Stimulated activated CD8-positive, alpha-beta memory T cell treated with anti-CD3 and anti-CD28 coated beads, Interleukin-7, amount 100 ng/mL, for 4 hours (primary cell): ENCODE results near the gene ATP5ME.

ENCODE experiments used
- DNase-seq, 2 donors: peaks; one replicate each; pipeline ENCODE4 v3.0.0-alpha.2; 2020; ENCODE audit warnings: low read depth in 2 of 2

Gene ATP5ME

GRCh38 chr4:684623-685327 is 10.7 kb upstream of the ATP5ME start:
- DNase-seq, result no peak

GRCh38 chr4:683982-684622 is 10.0 kb upstream of the ATP5ME start:
- no peak for DNase-seq

GRCh38 chr4:683247-683897 is 9.3 kb upstream of the ATP5ME start:
- DNase-seq, result no peak

- no peak for DNase-seq
These were observed 8.6 kb upstream of the ATP5ME start for GRCh38 chr4:682490-683172.

- DNase-seq, result no peak
These were observed 7.8 kb upstream of the ATP5ME start for GRCh38 chr4:681736-682451.

GRCh38 chr4:680928-681645 is 7.0 kb upstream of the ATP5ME start:
- DNase-seq, result peak in 1 of 2 donors; percentile 54

- no peak for DNase-seq
These were observed 6.5 kb upstream of the ATP5ME start for GRCh38 chr4:680551-680927.

GRCh38 chr4:680091-680490 is 6.0 kb upstream of the ATP5ME start:
- no peak for DNase-seq

GRCh38 chr4:679629-680028 is 5.6 kb upstream of the ATP5ME start:
- no peak for DNase-seq

GRCh38 chr4:679104-679481 is 5.0 kb upstream of the ATP5ME start:
- DNase-seq, result no peak

- no peak for DNase-seq
These were observed 4.4 kb upstream of the ATP5ME start for GRCh38 chr4:678331-679103.

GRCh38 chr4:677431-678293 is 3.6 kb upstream of the ATP5ME start:
- no peak for DNase-seq

- DNase-seq, result no peak
These were observed 2.8 kb upstream of the ATP5ME start for GRCh38 chr4:676871-677235.

- no peak for DNase-seq
These were observed 2.1 kb upstream of the ATP5ME start for GRCh38 chr4:675980-676870.

- no peak for DNase-seq
These were observed 1.2 kb upstream of the ATP5ME start for GRCh38 chr4:675036-675882.

GRCh38 chr4:673349-674091 is 556 bp downstream of the ATP5ME start:
- no peak for DNase-seq

GRCh38 chr4:671769-672168 is 2.3 kb downstream of the ATP5ME start:
- DNase-seq, result no peak
